RWPE2 (cell line): Measurements from ENCODE around the gene FZD7.

Experiments
- ATAC-seq: fragments of 200-7000 bp; cut with Tn5 transposase; 3 replicates; pipeline ENCODE4 v1.9.1; 2021; ENCODE audit warnings: low read depth
- DNase-seq: peaks from one replicate; pipeline ENCODE4 v3.0.0-alpha.2; 2020; ENCODE audit warnings: low spot score
- H3K27ac ChIP-seq: fragments of 450-650 bp; 2 replicates; pipeline ENCODE4 v1.5.1; 2017; ENCODE audit warnings: mild to moderate bottlenecking; ENCODE audit not compliant: poor library complexity, severe bottlenecking
- H3K27me3 ChIP-seq: fragments of 250-450 bp; sonication (Bioruptor Pico); 2 replicates; pipeline ENCODE4 v1.5.1; 2021; ENCODE audit warnings: mild to moderate bottlenecking, moderate library complexity; ENCODE audit not compliant: insufficient read depth, poor library complexity, severe bottlenecking
- H3K36me3 ChIP-seq: fragments of 250-450 bp; sonication (Bioruptor Pico); 2 replicates; pipeline ENCODE4 v1.5.1; 2020; ENCODE audit warnings: low read depth, mild to moderate bottlenecking, moderate library complexity
- H3K4me1 ChIP-seq: fragments of 250-450 bp; sonication (Bioruptor Pico); 2 replicates; pipeline ENCODE4 v1.5.1; 2021; ENCODE audit warnings: mild to moderate bottlenecking, moderate library complexity; ENCODE audit not compliant: insufficient read depth, poor library complexity, severe bottlenecking
- H3K4me3 ChIP-seq: fragments of 250-450 bp; sonication (Bioruptor Pico); 2 replicates; pipeline ENCODE4 v1.5.1; 2021; ENCODE audit warnings: mild to moderate bottlenecking, moderate library complexity; ENCODE audit not compliant: severe bottlenecking
- H3K9me3 ChIP-seq: fragments of 250-450 bp; sonication (Bioruptor Pico); 2 replicates; pipeline ENCODE4 v1.5.1; 2021; ENCODE audit warnings: mild to moderate bottlenecking, moderate library complexity; ENCODE audit not compliant: severe bottlenecking
- CTCF ChIP-seq: fragments of 450-650 bp; IDR thresholded peaks from one replicate; pipeline ENCODE4 v1.5.1; 2017; ENCODE audit warnings: mild to moderate bottlenecking, moderate library complexity; ENCODE audit not compliant: poor library complexity, severe bottlenecking

The FZD7 gene

GRCh38 chr2:202023904-202024266, 9.8 kb upstream of the FZD7 start:
- no peaks in the 10 kb centered on the region for H3K36me3 ChIP-seq
- TF ChIP-seq CTCF: no peak
- DNase-seq: no peak
- H3K4me1 ChIP-seq: no peaks in the 10 kb centered on the region
- no peaks in the 10 kb centered on the region for H3K27me3 ChIP-seq
- H3K27ac ChIP-seq: no peak overlapping the region
- ATAC-seq: no peak
- H3K4me3 ChIP-seq: no peak overlapping the region
- no peaks in the 10 kb centered on the region for H3K9me3 ChIP-seq

DNA sequence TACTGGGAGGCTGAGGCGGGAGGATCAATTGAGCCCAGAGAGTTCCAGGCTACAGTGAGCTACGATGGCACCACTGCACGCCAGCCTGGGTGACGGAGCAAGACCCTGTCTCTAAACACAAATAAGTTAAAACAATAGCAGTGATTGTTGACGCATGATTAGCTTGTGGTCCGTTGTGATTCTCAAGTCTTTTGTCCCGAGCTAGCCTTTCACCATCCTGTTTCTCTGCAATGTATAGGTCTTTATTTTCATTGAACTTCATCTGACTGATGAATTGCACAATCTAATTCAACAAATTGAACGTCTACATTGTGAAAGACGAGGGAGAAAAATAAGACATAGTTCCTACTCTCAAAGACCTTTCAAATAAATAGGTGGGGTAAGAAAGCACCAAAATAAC, 8.8 kb upstream of the FZD7 start:
- TF ChIP-seq CTCF: no peak
- Histone ChIP-seq H3K4me3 (no peak overlapping the region), H3K9me3 (no peaks in the 10 kb centered on the region), H3K27ac (no peak overlapping the region), H3K27me3 (no peaks in the 10 kb centered on the region), H3K36me3 (no peaks in the 10 kb centered on the region), H3K4me1 (no peaks in the 10 kb centered on the region)
- ATAC-seq (no peak), DNase-seq (no peak)

GRCh38 chr2:202025816-202026215, 7.8 kb upstream of the FZD7 start:
- no peak for TF ChIP-seq CTCF
- Histone ChIP-seq H3K4me1 (no peaks in the 10 kb centered on the region), H3K4me3 (no peak overlapping the region), H3K36me3 (no peaks in the 10 kb centered on the region), H3K9me3 (no peaks in the 10 kb centered on the region), H3K27ac (no peak overlapping the region), H3K27me3 (no peaks in the 10 kb centered on the region)
- ATAC-seq (no peak), DNase-seq (no peak)

DNA sequence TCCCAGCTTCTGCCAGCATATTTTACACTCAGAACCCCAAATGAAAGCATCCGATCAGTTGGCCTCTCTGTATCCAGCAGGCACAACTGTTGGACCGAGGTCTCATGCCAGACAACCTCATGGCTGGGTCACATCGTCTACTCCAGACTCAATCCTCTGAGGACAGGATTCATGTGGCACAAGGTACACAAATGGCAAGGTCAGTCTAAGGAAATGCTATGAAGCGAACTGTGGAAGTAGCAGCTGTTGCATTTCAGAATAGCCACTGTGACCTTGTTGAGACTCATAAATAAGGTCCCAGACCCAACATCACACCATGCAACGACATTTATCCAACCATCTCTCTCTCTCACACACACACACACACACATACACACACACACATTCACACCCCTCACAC, 7.1 kb upstream of the FZD7 start:
- Histone ChIP-seq H3K4me3 (no peak overlapping the region), H3K4me1 (no peaks in the 10 kb centered on the region), H3K36me3 (no peaks in the 10 kb centered on the region), H3K27me3 (no peaks in the 10 kb centered on the region), H3K9me3 (no peaks in the 10 kb centered on the region), H3K27ac (no peak overlapping the region)
- no peak for TF ChIP-seq CTCF
- ATAC-seq (no peak), DNase-seq (no peak)

DNA sequence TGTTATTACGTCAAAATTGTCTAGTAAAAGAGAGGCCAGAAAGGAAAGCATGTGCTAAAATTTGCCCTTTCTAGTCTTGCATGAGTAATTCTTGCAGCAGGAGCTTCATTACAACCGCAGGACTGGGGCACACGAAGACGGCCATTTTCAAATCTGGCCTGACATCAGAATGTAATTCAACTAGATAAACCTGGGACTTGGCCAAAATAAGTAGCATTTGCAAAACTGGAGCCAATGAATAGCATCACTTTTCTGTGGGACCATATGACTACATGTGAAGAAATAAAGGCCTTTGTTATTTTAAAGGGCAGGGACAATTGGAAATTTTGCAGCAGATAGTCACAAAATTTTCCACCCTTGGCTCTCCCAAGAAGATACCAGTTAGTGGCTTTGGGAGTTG, 3.0 kb upstream of the FZD7 start:
- no peak overlapping the region for H3K4me3 ChIP-seq
- H3K27ac ChIP-seq: no peak overlapping the region
- TF ChIP-seq CTCF: no peak
- no peaks in the 10 kb centered on the region for H3K9me3 ChIP-seq
- H3K36me3 ChIP-seq: no peaks in the 10 kb centered on the region
- ATAC-seq (no peak), DNase-seq (no peak)
- no peaks in the 10 kb centered on the region for H3K4me1 ChIP-seq
- H3K27me3 ChIP-seq: peaks cover 24% of the 10 kb centered on the region
